PC-9 (cell line): ENCODE data around the gene NBEAL2. TPM values are rescaled to one million over a fixed set of nuclear protein-coding genes. Genes with fewer than 3 reads are reported as not detected.

Experiments used
- BruUV-seq: library from RNA; stranded (reverse); fragments of 400-500 nt; replicated peaks from 2 replicates; lab custom pipeline; 2021; lab: Mats Ljungman, UMichigan
- CTCF ChIA-PET: fragments of 300-600 bp; sonication (Branson Sonifier 250); formaldehyde crosslinking; loops from one replicate; lab custom pipeline; 2022; ENCODE audit warnings: antibody characterized with exemption; lab: Charles Lee
- POLR2A ChIA-PET: fragments of 300-600 bp; sonication (Branson Sonifier 250); formaldehyde crosslinking; loops from one replicate; lab custom pipeline; 2022; ENCODE audit warnings: antibody characterized with exemption; ENCODE audit not compliant: unreplicated experiment; lab: Charles Lee
- DNase-seq, 2 experiments: peaks; one replicate each; pipeline versions ENCODE4 v3.0.0 to v3.0.0-alpha.2; 2015 to 2022; ENCODE audit warnings: mixed read lengths in 1 of 2
- H2AFZ ChIP-seq: fragments of 200-600 bp; sonication (generic); 2 replicates; pipeline ENCODE4 v1.8.1; 2017; ENCODE audit warnings: antibody characterized with exemption
- H3F3A ChIP-seq: fragments of 200-600 bp; sonication (generic); 2 replicates; pipeline ENCODE4 v1.8.1; 2017; ENCODE audit warnings: antibody characterized with exemption, mild to moderate bottlenecking, low read depth; ENCODE audit not compliant: insufficient read depth
- H3K27ac ChIP-seq: fragments of 200-600 bp; sonication (generic); 2 replicates; pipeline ENCODE4 v1.6.1; 2016; ENCODE audit warnings: mixed run types
- H3K27me3 ChIP-seq: fragments of 200-600 bp; sonication (generic); 2 replicates; pipeline ENCODE4 v1.6.1; 2016; ENCODE audit warnings: low read depth, mixed run types; ENCODE audit not compliant: insufficient read depth
- H3K36me3 ChIP-seq: fragments of 200-600 bp; sonication (generic); 2 replicates; pipeline ENCODE4 v1.6.1; 2016; ENCODE audit warnings: low read depth, mixed run types
- H3K4me1 ChIP-seq: fragments of 200-600 bp; sonication (generic); replicated peaks from 2 replicates; pipeline ENCODE4 v1.6.1; 2016; ENCODE audit warnings: mixed run types; ENCODE audit not compliant: insufficient read depth
- H3K4me2 ChIP-seq: fragments of 200-600 bp; sonication (generic); 2 replicates; pipeline ENCODE4 v1.6.1; 2017; ENCODE audit warnings: mixed run types
- H3K4me3 ChIP-seq: fragments of 200-600 bp; sonication (generic); 2 replicates; pipeline ENCODE4 v1.6.1; 2016; ENCODE audit warnings: mixed run types
- H3K79me2 ChIP-seq: fragments of 200-600 bp; sonication (generic); 2 replicates; pipeline ENCODE4 v1.6.1; 2017; ENCODE audit warnings: low read depth, mixed run types
- H3K9me2 ChIP-seq: fragments of 200-600 bp; sonication (generic); 2 replicates; pipeline ENCODE4 v1.8.1; 2017; ENCODE audit warnings: mild to moderate bottlenecking; ENCODE audit not compliant: insufficient read depth
- H3K9me3 ChIP-seq: fragments of 200-600 bp; sonication (generic); 2 replicates; pipeline ENCODE4 v1.8.1; 2016; ENCODE audit warnings: low read depth; ENCODE audit not compliant: insufficient read depth
- H4K20me1 ChIP-seq: fragments of 200-600 bp; sonication (generic); 2 replicates; pipeline ENCODE4 v1.8.1; 2017; ENCODE audit not compliant: insufficient read depth
- CTCF ChIP-seq: fragments of 200-600 bp; sonication (generic); conservative IDR thresholded peaks from 2 replicates; pipeline ENCODE4 v1.6.1; 2017; ENCODE audit warnings: mixed run types, antibody characterized with exemption, mild to moderate bottlenecking, moderate library complexity
- EZH2 ChIP-seq: fragments of 200-600 bp; sonication (generic); IDR thresholded peaks from 2 replicates; pipeline ENCODE4 v1.8.0; 2017; ENCODE audit warnings: antibody characterized with exemption, low read depth
- intact Hi-C: fragments of 100-400 bp; cut with micrococcal nuclease; formaldehyde crosslinking; loops from one replicate; pipeline ENCODE4 v1.10.0; 2022; ENCODE audit not compliant: unreplicated experiment
- total RNA-seq: library from RNA; stranded (reverse); gene quantifications from 2 replicates; pipeline ENCODE4 v1.2.3, GENCODE V29; 2021

The NBEAL2 gene
- total RNA-seq, 1 experiment from 2014 or later, result 81.0 TPM

- Histone ChIP-seq H2AFZ (no peak overlapping the region), H3K36me3 (no peaks in the 10 kb centered on the region), H4K20me1 (peaks cover 10% of the 10 kb centered on the region), H3K4me1 (peaks cover 45% of the 10 kb centered on the region), H3K9me3 (no peaks in the 10 kb centered on the region), H3K4me3 (no peak overlapping the region), H3K27me3 (no peaks in the 10 kb centered on the region), H3K27ac (no peak overlapping the region), H3K79me2 (peaks cover 69% of the 10 kb centered on the region), H3F3A (peaks cover 16% of the 10 kb centered on the region; the same call in 1 of the 2 replicates), H3K4me2 (no peak overlapping the region), H3K9me2 (no peaks in the 10 kb centered on the region)
- CTCF ChIA-PET, result interaction anchor here (0.7 kb wide), 1 partner anchor 19 kb away, joined by 6 read pairs; no protein-coding TSS in a partner anchor
- BruUV-seq, result no TSS peak
- POLR2A ChIA-PET, result interaction anchor here (0.6 kb wide), 2 partner anchors 12 to 438 kb away, joined by 3 to 5 read pairs; partner anchors contain the start of gene PTPN23
- intact Hi-C loops, result loop anchor here (10.0 kb wide), 1 partner anchor 573 kb away; the partner anchor contains the start of gene ELP6
- TF ChIP-seq EZH2 (no peak), CTCF (no peak)
- DNase-seq, result no peak
Observed at GRCh38 chr3:46942076-46942475, 37.4 kb upstream of the NBEAL2 start.

GRCh38 chr3:46942481-46943236 is 36.8 kb upstream of the NBEAL2 start:
- CTCF ChIA-PET, result interaction anchor here (0.7 kb wide), 1 partner anchor 20 kb away, joined by 6 read pairs; no protein-coding TSS in a partner anchor
- H3K4me2 ChIP-seq, result no peak overlapping the region; the same call in 1 of the 2 replicates

More at GRCh38 chr3:46942481-46943236, 36.8 kb upstream of the NBEAL2 start:
- Histone ChIP-seq H3K79me2 (peaks cover 74% of the 10 kb centered on the region), H3F3A (peaks cover 20% of the 10 kb centered on the region), H3K4me1 (peaks cover 51% of the 10 kb centered on the region), H2AFZ (no peak overlapping the region), H4K20me1 (peaks cover 16% of the 10 kb centered on the region), H3K9me2 (no peaks in the 10 kb centered on the region), H3K36me3 (no peaks in the 10 kb centered on the region), H3K4me3 (no peak overlapping the region), H3K9me3 (no peaks in the 10 kb centered on the region), H3K27me3 (no peaks in the 10 kb centered on the region), H3K27ac (no peak overlapping the region)
- no TSS peak for BruUV-seq
- POLR2A ChIA-PET, result interaction anchor here (0.6 kb wide), 1 partner anchor 438 kb away, joined by 5 read pairs; the partner anchor contains the start of gene PTPN23
- TF ChIP-seq EZH2 (no peak), CTCF (no peak)
- intact Hi-C loops, result loop anchor here (1.0 to 10.0 kb wide), 2 partner anchors 7 to 572 kb away; partner anchors contain the start of gene ELP6
- no peak for DNase-seq
